ENCODE measurements around the gene F11R. TPM values are rescaled to one million over a fixed set of nuclear protein-coding genes. Genes with fewer than 3 reads are reported as not detected.

Gene F11R
- total and polyA plus RNA-seq, 2 donors (not counting 3 experiments of a cell fraction or from before 2014, with no cell fraction given), result 97.0 to 124 TPM

DNA sequence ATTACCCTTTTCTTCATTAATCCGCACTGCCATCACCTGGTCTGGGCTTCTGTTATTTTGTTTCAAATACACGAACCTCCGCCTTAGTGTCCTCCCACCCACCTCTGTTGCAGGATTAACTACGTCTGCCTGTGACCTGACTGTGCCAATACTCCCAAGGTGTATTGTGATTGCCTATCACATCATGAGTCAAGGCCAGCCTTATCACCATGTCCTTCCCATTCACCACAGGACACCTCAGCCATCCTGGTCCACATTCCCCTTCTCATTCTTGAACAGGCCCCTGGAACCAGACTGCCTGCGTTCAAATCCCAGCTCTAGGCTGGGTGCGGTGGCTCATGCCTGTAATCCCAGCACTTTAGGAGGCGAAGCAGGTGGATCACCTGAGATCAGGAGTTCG, 14.4 kb downstream of the F11R start:
- Histone ChIP-seq H2AFZ (ENCODE audit: low read depth, low read length) (no peak overlapping the region), H3K27me3 (ENCODE audit: control insufficient read depth in 2 of 2, insufficient read depth in 2 of 2, low read length in 2 of 2) (no peaks in the 10 kb centered on the region), H3K27ac (ENCODE audit: insufficient read depth, low read depth, low read length) (no peak overlapping the region), H3K36me3 (ENCODE audit: control insufficient read depth in 2 of 2, extremely low read depth in 1 of 2, insufficient read depth in 2 of 2, low read length in 2 of 2) (no peaks in the 10 kb centered on the region), H3K4me1 (ENCODE audit: control insufficient read depth, extremely low read depth, insufficient read depth, low read length) (no peaks in the 10 kb centered on the region), H3K4me2 (ENCODE audit: insufficient read depth, low read length) (no peak overlapping the region), H3K9ac (replicated peaks; ENCODE audit: extremely low read depth, insufficient read depth, low read length) (no peak overlapping the region), H3K4me3 (replicated peaks in 1 of 3; ENCODE audit: insufficient read depth in 1 of 3, low read depth in 1 of 3, low read length in 3 of 3) (no peak overlapping the region), H3K9me3 (replicated peaks; ENCODE audit: control insufficient read depth, insufficient read depth, low read length) (no peaks in the 10 kb centered on the region), H3K79me2 (ENCODE audit: control insufficient read depth, insufficient read depth, low read length) (peaks cover 24% of the 10 kb centered on the region), H3K9me1 (replicated peaks; ENCODE audit: control insufficient read depth, extremely low read depth, insufficient read depth, low read length) (no peaks in the 10 kb centered on the region), H4K20me1 (replicated peaks; ENCODE audit: control insufficient read depth, extremely low read depth, insufficient read depth, low read length) (no peaks in the 10 kb centered on the region)
- FAIRE-seq (no peak), DNase-seq (ENCODE audit: low read depth, low spot score) (no peak)
- ChIA-PET POLR2A (no interaction called here), CTCF (interaction anchor here (0.9 to 3.9 kb wide), 2 partner anchors 9 to 35 kb away, joined by 4 to 25 read pairs; no protein-coding TSS in a partner anchor)
- no TSS peak for BruUV-seq (replicated peaks)
- dilution Hi-C loops (cut with MboI; ENCODE audit: extremely low pct_ligation_motif_present, low sequenced_read_pairs) (no loop called here), intact Hi-C loops (cut with micrococcal nuclease) (no loop called here)
- TF ChIP-seq, protein P1, sequence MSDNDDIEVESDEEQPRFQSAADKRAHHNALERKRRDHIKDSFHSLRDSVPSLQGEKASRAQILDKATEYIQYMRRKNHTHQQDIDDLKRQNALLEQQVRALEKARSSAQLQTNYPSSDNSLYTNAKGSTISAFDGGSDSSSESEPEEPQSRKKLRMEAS (IDR thresholded peaks at IDR 0.05; ENCODE audit: insufficient read depth, insufficient read length), result no peak
- TF ChIP-seq JUN (IDR thresholded peaks at IDR 0.05; ENCODE audit: borderline replicate concordance, insufficient read depth, insufficient read length, low read depth), result no peak
- TF ChIP-seq FOS (IDR thresholded peaks at IDR 0.05; ENCODE audit: borderline replicate concordance, insufficient read depth, low read length), result no peak
- no peak for TF ChIP-seq MYC (IDR thresholded peaks at IDR 0.05; ENCODE audit: low read depth, low read length)
- no peak for TF ChIP-seq CTCF (IDR thresholded peaks at IDR 0.05; ENCODE audit: extremely low read depth in 1 of 2, insufficient read depth in 1 of 2, low read depth in 1 of 2, low read length in 2 of 2)
- no peak for TF ChIP-seq POLR2AphosphoS5 (IDR thresholded peaks at IDR 0.05; ENCODE audit: insufficient read depth, low read depth, low read length)
- no peak for TF ChIP-seq EZH2 (IDR thresholded peaks at IDR 0.05; ENCODE audit: borderline replicate concordance, low read depth, low read length, severe bottlenecking)
- no peak for TF ChIP-seq POLR2A (IDR thresholded peaks at IDR 0.05; ENCODE audit: low read depth, low read length)
- no peak for TF ChIP-seq GATA2 (IDR thresholded peaks at IDR 0.05; ENCODE audit: insufficient read depth, insufficient read length, low read depth, low read length)
